GM19452 (cell line): ENCODE data around the gene STAT1.

Experiments
- ATAC-seq: cut with Tn5 transposase; IDR thresholded peaks from one replicate; pipeline ENCODE4 v1.9.1; 2021; ENCODE audit not compliant: unreplicated experiment

Gene STAT1

GRCh38 chr2:191013932-191014652 lies at the start of gene STAT1:
TSS of gene STAT1 (minus strand) at chr2:191014171. CDS start at chr2:191010003, 4,168 bp downstream.
- peak; percentile 77 for ATAC-seq

GRCh38 chr2:191063584-191063983 lies 49.6 kb upstream of the STAT1 start:
- ATAC-seq, result no peak

GRCh38 chr2:191061381-191061980 lies 47.5 kb upstream of the STAT1 start:
- no peak for ATAC-seq

- ATAC-seq, result no peak
Measured at GRCh38 chr2:191059308-191059707, 45.3 kb upstream of the STAT1 start.

- ATAC-seq, result no peak
Measured at GRCh38 chr2:191056228-191056627, 42.3 kb upstream of the STAT1 start.

- ATAC-seq, result no peak
Measured at GRCh38 chr2:191053256-191053655, 39.3 kb upstream of the STAT1 start.

- no peak for ATAC-seq
Measured at GRCh38 chr2:191051825-191052778, 38.1 kb upstream of the STAT1 start.

GRCh38 chr2:191051177-191051576 lies 37.2 kb upstream of the STAT1 start:
- ATAC-seq, result no peak

GRCh38 chr2:191050640-191050987 lies 36.6 kb upstream of the STAT1 start:
- ATAC-seq, result no peak

- peak; percentile 85 for ATAC-seq
Measured at GRCh38 chr2:191049728-191050639, 36.0 kb upstream of the STAT1 start.

- ATAC-seq, result no peak
Measured at GRCh38 chr2:191048073-191048472, 34.1 kb upstream of the STAT1 start.

- ATAC-seq, result no peak
Measured at GRCh38 chr2:191045141-191045540, 31.2 kb upstream of the STAT1 start.

- no peak for ATAC-seq
Measured at GRCh38 chr2:191043438-191043837, 29.5 kb upstream of the STAT1 start.

- ATAC-seq, result no peak
Measured at GRCh38 chr2:191041418-191042161, 27.6 kb upstream of the STAT1 start.

GRCh38 chr2:191039616-191040015 lies 25.6 kb upstream of the STAT1 start:
- ATAC-seq, result no peak

GRCh38 chr2:191038741-191039140 lies 24.8 kb upstream of the STAT1 start:
- no peak for ATAC-seq

GRCh38 chr2:191038241-191038725 lies 24.3 kb upstream of the STAT1 start:
- ATAC-seq, result no peak

GRCh38 chr2:191037351-191037750 lies 23.4 kb upstream of the STAT1 start:
- ATAC-seq, result no peak

GRCh38 chr2:191036363-191036762 lies 22.4 kb upstream of the STAT1 start:
- no peak for ATAC-seq
